Measurements from ENCODE around the gene KLHL40. TPM values are rescaled to one million over a fixed set of nuclear protein-coding genes. Genes with fewer than 3 reads are reported as not detected.

Gene KLHL40
- total and polyA plus RNA-seq, 2 donors (not counting 1 experiment from before 2014, with no cell fraction given): not detected

GRCh38 chr3:42668793-42669217 lies 16.5 kb upstream of the KLHL40 start:
- peaks cover 6 to 11% of the 10 kb centered on the region in 2 donors for H3K4me1 ChIP-seq (ENCODE audit: control insufficient read depth in 2 of 2, insufficient read depth in 2 of 2, low read length in 2 of 2)
- no peaks in the 10 kb centered on the region for H3K27me3 ChIP-seq (replicated peaks in 1 of 4; ENCODE audit: control extremely low read depth in 1 of 4, control insufficient read depth in 3 of 4, insufficient read depth in 4 of 4, low read length in 3 of 4)
- Mint-ChIP-seq H3K9me3 (ENCODE audit: insufficient read depth) (no peaks in the 10 kb centered on the region), H3K4me1 (peaks cover 9% of the 10 kb centered on the region), H3K4me3 (no peak overlapping the region), H3K27me3 (no peaks in the 10 kb centered on the region), H3K27ac (no peak overlapping the region)
- POLR2A ChIA-PET: no interaction called here
- no peaks in the 10 kb centered on the region for H4K20me1 ChIP-seq (ENCODE audit: control insufficient read depth, insufficient read depth, low read length, poor library complexity, severe bottlenecking)
- H3K27ac ChIP-seq (ENCODE audit: low read length in 2 of 2): no peak overlapping the region
- ATAC-seq (ENCODE audit: low read depth): no peak
- no peaks in the 10 kb centered on the region for H3K36me3 ChIP-seq (replicated peaks in 1 of 2; ENCODE audit: control extremely low read depth in 1 of 2, control insufficient read depth in 1 of 2, extremely low read depth in 1 of 2, insufficient read depth in 2 of 2, low read length in 1 of 2)
- no peak overlapping the region for H3K9ac ChIP-seq (ENCODE audit: low read length)
- H3K79me2 ChIP-seq (ENCODE audit: control insufficient read depth, insufficient read depth, low read length): no peaks in the 10 kb centered on the region
- H3K4me2 ChIP-seq (replicated peaks; ENCODE audit: low read depth, low read length, poor library complexity, severe bottlenecking): no peak overlapping the region
- no peak overlapping the region for H3K4me3 ChIP-seq (ENCODE audit: control extremely low read depth in 1 of 5, extremely low read depth in 1 of 5, insufficient read depth in 1 of 5, low read depth in 2 of 5, low read length in 4 of 5)
- no peak for TF ChIP-seq EZH2 (IDR thresholded peaks at IDR 0.05; ENCODE audit: borderline replicate concordance, insufficient read depth, low read depth, low read length, poor library complexity, severe bottlenecking)
- TF ChIP-seq CTCF (IDR thresholded peaks at IDR 0.05): no peak
- H2AFZ ChIP-seq (ENCODE audit: insufficient read depth, low read depth, low read length, poor library complexity, severe bottlenecking): no peak overlapping the region
- WGBS (ENCODE audit: insufficient coverage): 98% methylated on average over 4 of the region's 4 CpGs
- DNase-seq: no peak
- intact Hi-C loops (cut with micrococcal nuclease): no loop called here
- CTCF ChIA-PET: no interaction called here
- H3K9me3 ChIP-seq (ENCODE audit: control extremely low read depth in 1 of 3, control insufficient read depth in 2 of 3, insufficient read depth in 1 of 3, low read length in 2 of 3): peaks cover 0 to 12% (median 1%) of the 10 kb centered on the region in 3 donors

- Mint-ChIP-seq H3K9me3 (ENCODE audit: insufficient read depth) (no peaks in the 10 kb centered on the region), H3K4me3 (no peak overlapping the region), H3K27me3 (no peaks in the 10 kb centered on the region), H3K27ac (no peak overlapping the region), H3K4me1 (peaks cover 1% of the 10 kb centered on the region)
- Histone ChIP-seq H3K27ac (ENCODE audit: low read length in 2 of 2) (no peak overlapping the region), H3K4me1 (ENCODE audit: control insufficient read depth in 2 of 2, insufficient read depth in 2 of 2, low read length in 2 of 2) (no peaks in the 10 kb centered on the region), H3K9ac (ENCODE audit: low read length) (no peak overlapping the region), H3K9me3 (ENCODE audit: control extremely low read depth in 1 of 3, control insufficient read depth in 2 of 3, insufficient read depth in 1 of 3, low read length in 2 of 3) (peaks cover 0 to 12% (median 1%) of the 10 kb centered on the region in 3 donors), H3K27me3 (replicated peaks in 1 of 4; ENCODE audit: control extremely low read depth in 1 of 4, control insufficient read depth in 3 of 4, insufficient read depth in 4 of 4, low read length in 3 of 4) (no peaks in the 10 kb centered on the region), H3K4me2 (replicated peaks; ENCODE audit: low read depth, low read length, poor library complexity, severe bottlenecking) (no peak overlapping the region), H2AFZ (ENCODE audit: insufficient read depth, low read depth, low read length, poor library complexity, severe bottlenecking) (no peak overlapping the region), H4K20me1 (ENCODE audit: control insufficient read depth, insufficient read depth, low read length, poor library complexity, severe bottlenecking) (no peaks in the 10 kb centered on the region), H3K79me2 (ENCODE audit: control insufficient read depth, insufficient read depth, low read length) (no peaks in the 10 kb centered on the region), H3K36me3 (replicated peaks in 1 of 2; ENCODE audit: control extremely low read depth in 1 of 2, control insufficient read depth in 1 of 2, extremely low read depth in 1 of 2, insufficient read depth in 2 of 2, low read length in 1 of 2) (no peaks in the 10 kb centered on the region), H3K4me3 (ENCODE audit: control extremely low read depth in 1 of 5, extremely low read depth in 1 of 5, insufficient read depth in 1 of 5, low read depth in 2 of 5, low read length in 4 of 5) (no peak overlapping the region)
- WGBS (ENCODE audit: insufficient coverage): 88% methylated on average over 6 of the region's 7 CpGs
- ChIA-PET POLR2A (no interaction called here), CTCF (no interaction called here)
- intact Hi-C loops (cut with micrococcal nuclease): no loop called here
- ATAC-seq (ENCODE audit: low read depth) (no peak), DNase-seq (no peak)
- no peak for TF ChIP-seq EZH2 (IDR thresholded peaks at IDR 0.05; ENCODE audit: borderline replicate concordance, insufficient read depth, low read depth, low read length, poor library complexity, severe bottlenecking)
- TF ChIP-seq CTCF (IDR thresholded peaks at IDR 0.05): no peak
These were observed 15.2 kb upstream of the KLHL40 start for GRCh38 chr3:42670051-42670576.

All from B cell (primary cell).